HepG2 (cell line): Measurements from ENCODE around the gene DHX8. TPM values are rescaled to one million over a fixed set of nuclear protein-coding genes. Genes with fewer than 3 reads are reported as not detected.

ENCODE experiments used
- CBX2 ChIP-seq, 2 experiments: fragments of 200-600 bp in 1 of 2; sonication (generic); formaldehyde crosslinking in 1 of 2; IDR thresholded peaks; 2 replicates each; pipeline versions ENCODE4 v1.7.0 to v1.8.1; 2018 to 2022; ENCODE audit warnings: low read depth in 2 of 2, low read length in 1 of 2, mild to moderate bottlenecking in 1 of 2, missing genetic modification reagents in 1 of 2
- FOXA1 ChIP-seq, 2 experiments: fragments of 450-650 bp in 1 of 2; sonication (generic) in 1 of 2; formaldehyde crosslinking in 1 of 2; IDR thresholded peaks; 2 replicates each; pipeline versions ENCODE4 v1.4.0 to v1.6.1; 2016 to 2020; ENCODE audit warnings: missing genetic modification reagents in 1 of 2
- GTF3A ChIP-seq: sonication (generic); formaldehyde crosslinking; conservative IDR thresholded peaks from 2 replicates; pipeline ENCODE4 v1.4.0; 2020; ENCODE audit warnings: mild to moderate bottlenecking, missing genetic modification reagents
- HIVEP1 ChIP-seq: sonication (generic); formaldehyde crosslinking; IDR thresholded peaks from 2 replicates; pipeline ENCODE4 v1.4.0; 2020; ENCODE audit warnings: mild to moderate bottlenecking, missing genetic modification reagents
- JARID2 ChIP-seq: sonication (generic); formaldehyde crosslinking; IDR thresholded peaks from 2 replicates; pipeline ENCODE4 v1.8.1; 2023; ENCODE audit warnings: missing genetic modification reagents, inconsistent platforms; ENCODE audit not compliant: insufficient replicate concordance
- MED8 ChIP-seq: sonication (generic); formaldehyde crosslinking; IDR thresholded peaks from 2 replicates; pipeline ENCODE4 v1.8.1; 2023; ENCODE audit warnings: mild to moderate bottlenecking, missing genetic modification reagents; ENCODE audit not compliant: insufficient replicate concordance
- MLLT10 ChIP-seq: sonication (generic); formaldehyde crosslinking; IDR thresholded peaks from 2 replicates; pipeline ENCODE4 v1.4.0; 2020; ENCODE audit warnings: missing genetic modification reagents
- MZF1 ChIP-seq: sonication (generic); formaldehyde crosslinking; IDR thresholded peaks from 2 replicates; pipeline ENCODE4 v1.8.1; 2023; ENCODE audit warnings: mild to moderate bottlenecking, missing genetic modification reagents, borderline replicate concordance
- NFE2 ChIP-seq: sonication (generic); formaldehyde crosslinking; IDR thresholded peaks from 2 replicates; pipeline ENCODE4 v1.4.0; 2020; ENCODE audit warnings: missing genetic modification reagents
- RARG ChIP-seq: sonication (generic); formaldehyde crosslinking; IDR thresholded peaks from 2 replicates; pipeline ENCODE4 v1.4.0; 2020; ENCODE audit warnings: low read depth, mild to moderate bottlenecking, missing genetic modification reagents
- RFX5 ChIP-seq: IDR thresholded peaks from 2 replicates; pipeline ENCODE4 v1.6.1; 2011; ENCODE audit warnings: low read depth, low read length, improper control_type of control experiment
- RNF219 ChIP-seq: sonication (generic); formaldehyde crosslinking; IDR thresholded peaks from 2 replicates; pipeline ENCODE4 v1.5.0; 2020; ENCODE audit warnings: mild to moderate bottlenecking, missing genetic modification reagents
- SIN3A ChIP-seq: IDR thresholded peaks from 2 replicates; pipeline ENCODE4 v1.6.1; 2011; ENCODE audit warnings: low read depth, mild to moderate bottlenecking, control low read depth, low read length, borderline replicate concordance
- SNAPC5 ChIP-seq: sonication (generic); formaldehyde crosslinking; IDR thresholded peaks from 2 replicates; pipeline ENCODE4 v1.8.1; 2023; ENCODE audit warnings: mild to moderate bottlenecking, missing genetic modification reagents, borderline replicate concordance
- TOE1 ChIP-seq: sonication (generic); formaldehyde crosslinking; IDR thresholded peaks from 2 replicates; pipeline ENCODE4 v1.4.0; 2020; ENCODE audit warnings: mild to moderate bottlenecking, missing genetic modification reagents
- ZFP91 ChIP-seq: sonication (generic); formaldehyde crosslinking; IDR thresholded peaks from 2 replicates; pipeline ENCODE4 v1.9.0; 2022; ENCODE audit warnings: missing genetic modification reagents, mild to moderate bottlenecking, borderline replicate concordance
- ZNF101 ChIP-seq: sonication (generic); formaldehyde crosslinking; IDR thresholded peaks from 2 replicates; pipeline ENCODE4 v1.4.0; 2020; ENCODE audit warnings: mild to moderate bottlenecking, low read depth, missing genetic modification reagents, borderline replicate concordance
- ZNF382 ChIP-seq: sonication (generic); formaldehyde crosslinking; IDR thresholded peaks from 2 replicates; pipeline ENCODE4 v1.5.0; 2020; ENCODE audit warnings: missing genetic modification reagents, mild to moderate bottlenecking, borderline replicate concordance
- ZNF501 ChIP-seq: sonication (generic); formaldehyde crosslinking; IDR thresholded peaks from 2 replicates; pipeline ENCODE4 v1.5.1; 2020; ENCODE audit warnings: mild to moderate bottlenecking, moderate library complexity, missing genetic modification reagents
- ZNF549 ChIP-seq: sonication (generic); formaldehyde crosslinking; IDR thresholded peaks from 2 replicates; pipeline ENCODE4 v1.5.0; 2020; ENCODE audit warnings: missing genetic modification reagents
- ZNF614 ChIP-seq: IDR thresholded peaks from 2 replicates; pipeline ENCODE4 v1.6.1; 2018; ENCODE audit warnings: missing biosample characterization, missing genetic modification reagents, inconsistent platforms, borderline replicate concordance
- ZNF672 ChIP-seq: sonication (generic); formaldehyde crosslinking; IDR thresholded peaks from 2 replicates; pipeline ENCODE4 v1.8.1; 2022; ENCODE audit warnings: missing genetic modification reagents
- polyA plus RNA-seq, 8 experiments: library from polyadenylated mRNA; depleted of rRNA in 3 of 8; stranded (reverse) in 7 of 8; unstranded in 1 of 8; fragments of >200 nt; fragmentation: Illumina TruSeq in 4 of 8; extraction: Trizol in 4 of 8; gene quantifications; 2 replicates each; pipeline versions ENCODE4 v1.2.1 to v1.2.3, GENCODE V29; 2011 to 2016; ENCODE audit warnings: low read depth in 4 of 8, missing spikeins in 1 of 8, mixed read lengths in 1 of 8; ENCODE audit not compliant: insufficient read depth in 1 of 8
- total RNA-seq, 5 experiments: library from RNA; depleted of rRNA; stranded (reverse); fragments of >200 nt; fragmentation: Illumina TruSeq; extraction: Trizol; gene quantifications; 2 replicates each; pipeline ENCODE4 v1.2.3, GENCODE V29; 2016; ENCODE audit warnings: low read depth in 1 of 5
- TF ChIP-seq, protein P1 (sequence below): sonication (generic); formaldehyde crosslinking; IDR thresholded peaks from 2 replicates; pipeline ENCODE4 v1.4.0; 2020; ENCODE audit warnings: missing genetic modification reagents, borderline replicate concordance

DHX8 gene
- total and polyA plus RNA-seq, 2 of the 13 experiments (the other 11 are each of a cell fraction or from before 2014, with no cell fraction given), result 24.8 to 48.9 TPM

DNA sequence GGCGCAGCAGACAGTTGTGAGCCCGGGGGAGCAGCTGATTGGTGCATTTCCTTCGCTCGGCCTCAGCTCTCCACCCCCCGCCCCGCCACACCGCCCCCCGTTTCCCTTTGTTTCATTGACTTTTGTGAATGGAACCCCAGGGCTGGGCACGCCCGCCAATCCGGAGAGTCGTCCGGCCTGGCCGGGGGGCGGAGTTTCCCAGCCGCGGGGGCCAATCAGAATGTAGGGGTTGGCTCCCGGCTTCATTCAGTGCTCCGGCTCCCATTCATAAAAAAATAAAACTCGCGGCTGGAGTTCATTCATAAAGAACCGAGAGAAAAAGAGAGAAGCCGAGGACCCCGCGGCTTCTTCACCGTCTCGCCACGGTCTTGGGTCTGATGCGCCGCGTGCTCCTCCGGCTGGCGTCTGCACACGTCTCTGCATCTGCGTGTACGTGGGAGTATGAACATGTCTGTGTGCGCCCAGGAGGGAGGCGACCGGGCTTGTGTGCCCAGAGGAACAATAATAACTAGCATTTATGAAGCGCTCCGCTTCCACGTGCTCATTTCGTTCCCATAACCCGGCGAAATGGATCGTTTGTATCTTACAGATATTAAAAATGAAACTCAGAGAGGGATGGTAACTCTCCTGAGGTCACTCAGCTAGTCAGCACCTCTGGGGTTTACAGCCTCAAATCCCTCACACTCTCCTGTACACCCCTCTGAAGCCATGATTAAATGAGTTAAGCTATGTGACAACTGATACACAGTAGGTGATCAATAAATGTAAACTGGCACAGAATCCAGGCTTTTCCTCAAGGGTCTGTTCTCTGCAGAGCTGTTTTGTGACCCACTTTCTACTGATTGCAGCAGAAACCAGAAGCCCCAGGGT, 62.8 kb downstream of the DHX8 start, which contains the start of gene ETV4 (continued):
- TF ChIP-seq CBX2 (IDR thresholded peaks at IDR 0.05; ENCODE audit: low read depth, low read length) (no peak), CBX2 (CRISPR knock-in tag; IDR thresholded peaks at IDR 0.05; ENCODE audit: low read depth) (no peak), ZNF382 (CRISPR knock-in tag) (no peak), NFE2 (CRISPR knock-in tag) (no peak), ZNF101 (CRISPR knock-in tag) (peak; percentile 38; the same call in 1 of the 2 replicates), MED8 (CRISPR knock-in tag) (no peak), ZNF672 (CRISPR knock-in tag) (no peak), ZNF549 (CRISPR knock-in tag) (no peak), JARID2 (CRISPR knock-in tag) (no peak), SNAPC5 (CRISPR knock-in tag) (no peak), MZF1 (CRISPR knock-in tag) (no peak), RNF219 (CRISPR knock-in tag) (no peak), GTF3A (CRISPR knock-in tag) (0 out of 2 replicates have a peak, but pooled peaks have one; percentile 75), ZNF614 (CRISPR knock-in tag) (no peak), TOE1 (no peak), FOXA1 (IDR thresholded peaks at IDR 0.05) (no peak), FOXA1 (CRISPR knock-in tag; IDR thresholded peaks at IDR 0.05) (no peak), RARG (CRISPR knock-in tag) (no peak), SIN3A (peak; percentile 87; the same call in 1 of the 2 replicates), RFX5 (no peak), ZNF501 (peak; percentile 74), MLLT10 (no peak), ZFP91 (CRISPR knock-in tag) (no peak), HIVEP1 (CRISPR knock-in tag) (no peak)
- TF ChIP-seq, protein P1, sequence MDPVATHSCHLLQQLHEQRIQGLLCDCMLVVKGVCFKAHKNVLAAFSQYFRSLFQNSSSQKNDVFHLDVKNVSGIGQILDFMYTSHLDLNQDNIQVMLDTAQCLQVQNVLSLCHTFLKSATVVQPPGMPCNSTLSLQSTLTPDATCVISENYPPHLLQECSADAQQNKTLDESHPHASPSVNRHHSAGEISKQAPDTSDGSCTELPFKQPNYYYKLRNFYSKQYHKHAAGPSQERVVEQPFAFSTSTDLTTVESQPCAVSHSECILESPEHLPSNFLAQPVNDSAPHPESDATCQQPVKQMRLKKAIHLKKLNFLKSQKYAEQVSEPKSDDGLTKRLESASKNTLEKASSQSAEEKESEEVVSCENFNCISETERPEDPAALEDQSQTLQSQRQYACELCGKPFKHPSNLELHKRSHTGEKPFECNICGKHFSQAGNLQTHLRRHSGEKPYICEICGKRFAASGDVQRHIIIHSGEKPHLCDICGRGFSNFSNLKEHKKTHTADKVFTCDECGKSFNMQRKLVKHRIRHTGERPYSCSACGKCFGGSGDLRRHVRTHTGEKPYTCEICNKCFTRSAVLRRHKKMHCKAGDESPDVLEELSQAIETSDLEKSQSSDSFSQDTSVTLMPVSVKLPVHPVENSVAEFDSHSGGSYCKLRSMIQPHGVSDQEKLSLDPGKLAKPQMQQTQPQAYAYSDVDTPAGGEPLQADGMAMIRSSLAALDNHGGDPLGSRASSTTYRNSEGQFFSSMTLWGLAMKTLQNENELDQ (CRISPR knock-in tag), result no peak
